NB4 (cell line): Measurements from ENCODE around the gene RIC8B.

ENCODE experiments used
- POLR2A ChIP-seq: IDR thresholded peaks from 2 replicates; pipeline ENCODE4 v1.6.1; 2011; ENCODE audit warnings: mild to moderate bottlenecking; ENCODE audit not compliant: insufficient read length; ENCODE audit errors: extremely low read depth
- TF ChIP-seq, protein P1 (sequence below): IDR thresholded peaks from one replicate; pipeline ENCODE4 v1.5.1; 2012; ENCODE audit warnings: low read depth, low read length
- TF ChIP-seq, protein P2 (sequence below): IDR thresholded peaks from 2 replicates; pipeline ENCODE4 v1.6.1; 2011; ENCODE audit warnings: low read depth, low read length

DNA sequence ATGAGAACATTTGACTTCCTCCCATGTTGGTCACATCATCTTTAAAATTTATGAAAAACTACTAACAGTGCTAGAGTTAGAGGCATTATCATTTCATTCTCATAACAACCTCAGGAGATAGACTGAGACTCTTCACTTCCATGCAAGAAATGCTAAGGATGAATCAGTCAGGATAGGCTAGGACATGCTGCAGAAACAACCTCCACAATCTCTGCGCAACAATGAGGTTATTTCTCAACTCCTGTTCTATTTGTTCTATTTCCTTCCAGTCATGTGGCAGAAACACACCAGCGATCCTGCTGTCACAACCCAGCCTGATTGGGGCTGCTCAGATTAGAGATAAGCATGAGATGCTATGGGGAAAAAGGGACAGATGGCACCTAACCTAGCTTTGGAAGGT lies 132.2 kb downstream of the RIC8B start:
- TF ChIP-seq, protein P1, sequence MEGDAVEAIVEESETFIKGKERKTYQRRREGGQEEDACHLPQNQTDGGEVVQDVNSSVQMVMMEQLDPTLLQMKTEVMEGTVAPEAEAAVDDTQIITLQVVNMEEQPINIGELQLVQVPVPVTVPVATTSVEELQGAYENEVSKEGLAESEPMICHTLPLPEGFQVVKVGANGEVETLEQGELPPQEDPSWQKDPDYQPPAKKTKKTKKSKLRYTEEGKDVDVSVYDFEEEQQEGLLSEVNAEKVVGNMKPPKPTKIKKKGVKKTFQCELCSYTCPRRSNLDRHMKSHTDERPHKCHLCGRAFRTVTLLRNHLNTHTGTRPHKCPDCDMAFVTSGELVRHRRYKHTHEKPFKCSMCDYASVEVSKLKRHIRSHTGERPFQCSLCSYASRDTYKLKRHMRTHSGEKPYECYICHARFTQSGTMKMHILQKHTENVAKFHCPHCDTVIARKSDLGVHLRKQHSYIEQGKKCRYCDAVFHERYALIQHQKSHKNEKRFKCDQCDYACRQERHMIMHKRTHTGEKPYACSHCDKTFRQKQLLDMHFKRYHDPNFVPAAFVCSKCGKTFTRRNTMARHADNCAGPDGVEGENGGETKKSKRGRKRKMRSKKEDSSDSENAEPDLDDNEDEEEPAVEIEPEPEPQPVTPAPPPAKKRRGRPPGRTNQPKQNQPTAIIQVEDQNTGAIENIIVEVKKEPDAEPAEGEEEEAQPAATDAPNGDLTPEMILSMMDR = no peak
- TF ChIP-seq POLR2A = no peak
- TF ChIP-seq, protein P2, sequence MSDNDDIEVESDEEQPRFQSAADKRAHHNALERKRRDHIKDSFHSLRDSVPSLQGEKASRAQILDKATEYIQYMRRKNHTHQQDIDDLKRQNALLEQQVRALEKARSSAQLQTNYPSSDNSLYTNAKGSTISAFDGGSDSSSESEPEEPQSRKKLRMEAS = no peak
